ES-I3 (cell line): ENCODE results near the gene HAO2.

Experiments used
- H3K36me3 ChIP-seq: 2 replicates; pipeline ENCODE4 v1.6.1; 2013; ENCODE audit warnings: mild to moderate bottlenecking, low read length, control low read depth, moderate library complexity; ENCODE audit not compliant: insufficient read depth
- H3K4me1 ChIP-seq: 2 replicates; pipeline ENCODE4 v1.6.1; 2013; ENCODE audit warnings: mild to moderate bottlenecking, control low read depth, low read length; ENCODE audit not compliant: insufficient read depth
- H3K9ac ChIP-seq: 2 replicates; pipeline ENCODE4 v1.6.1; 2013; ENCODE audit warnings: low read depth, mild to moderate bottlenecking, low read length, moderate library complexity
- H3K9me3 ChIP-seq: 2 replicates; pipeline ENCODE4 v1.6.1; 2013; ENCODE audit warnings: mild to moderate bottlenecking, low read length, moderate library complexity; ENCODE audit not compliant: control insufficient read depth, insufficient read depth

Gene HAO2

DNA sequence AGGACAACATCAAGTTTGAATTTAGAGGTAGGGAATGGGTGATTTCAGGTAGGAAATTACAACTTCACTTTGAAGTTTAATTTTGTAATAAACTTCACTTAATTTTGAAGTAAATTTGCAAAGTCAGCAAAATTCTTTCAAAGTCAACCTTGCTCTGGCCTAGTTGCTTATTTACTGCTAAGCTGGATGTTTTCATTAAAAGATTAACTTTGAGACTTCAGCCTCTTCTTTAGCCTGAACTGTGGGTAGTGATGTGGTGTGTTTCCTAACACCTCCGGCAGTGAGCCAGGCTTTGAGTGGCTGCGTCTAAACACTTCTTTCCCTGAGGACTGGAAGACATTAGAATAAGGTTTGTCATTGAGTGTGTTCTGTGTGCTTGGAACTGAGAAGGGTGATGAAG lies at the start of gene HAO2:
Gene HAO2, plus strand, starts transcription at position 232 of the 400 bp plus-strand sequence. CDS start 12,301 bp downstream, outside the sequence.
- H3K9me3 ChIP-seq: no peaks in the 10 kb centered on the region

DNA sequence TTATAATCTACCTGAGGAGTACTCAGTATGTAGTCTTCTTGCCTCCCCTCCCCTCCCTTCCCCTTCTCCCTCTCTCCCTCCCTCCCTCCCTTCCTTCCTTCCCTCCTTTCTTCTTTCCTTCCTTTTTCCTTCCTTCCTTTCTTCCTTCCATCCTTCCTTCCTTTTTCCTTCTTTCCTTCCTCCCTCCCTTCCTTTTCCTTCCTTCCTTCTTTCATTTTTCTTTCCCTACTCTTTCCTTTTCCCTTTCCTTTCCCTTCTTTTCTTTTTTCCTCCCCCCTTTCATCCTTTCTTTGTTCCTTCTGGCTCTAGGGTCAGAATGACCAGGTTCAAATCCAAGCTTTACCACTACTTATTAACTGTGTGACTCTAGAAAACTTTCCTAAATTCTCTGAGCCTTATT lies 48.5 kb upstream of the HAO2 start:
- H3K9ac ChIP-seq: no peak overlapping the region
- peaks cover 9% of the 10 kb centered on the region for H3K4me1 ChIP-seq
- H3K9me3 ChIP-seq: no peaks in the 10 kb centered on the region
- no peaks in the 10 kb centered on the region for H3K36me3 ChIP-seq

More for the DNA sequence above, at the start of gene HAO2:
- Histone ChIP-seq H3K9ac (no peak within 1 kb of the TSS), H3K4me1 (no peaks in the 10 kb centered on the region; the same call in 1 of the 2 replicates), H3K36me3 (no peaks in the 10 kb centered on the region)

DNA sequence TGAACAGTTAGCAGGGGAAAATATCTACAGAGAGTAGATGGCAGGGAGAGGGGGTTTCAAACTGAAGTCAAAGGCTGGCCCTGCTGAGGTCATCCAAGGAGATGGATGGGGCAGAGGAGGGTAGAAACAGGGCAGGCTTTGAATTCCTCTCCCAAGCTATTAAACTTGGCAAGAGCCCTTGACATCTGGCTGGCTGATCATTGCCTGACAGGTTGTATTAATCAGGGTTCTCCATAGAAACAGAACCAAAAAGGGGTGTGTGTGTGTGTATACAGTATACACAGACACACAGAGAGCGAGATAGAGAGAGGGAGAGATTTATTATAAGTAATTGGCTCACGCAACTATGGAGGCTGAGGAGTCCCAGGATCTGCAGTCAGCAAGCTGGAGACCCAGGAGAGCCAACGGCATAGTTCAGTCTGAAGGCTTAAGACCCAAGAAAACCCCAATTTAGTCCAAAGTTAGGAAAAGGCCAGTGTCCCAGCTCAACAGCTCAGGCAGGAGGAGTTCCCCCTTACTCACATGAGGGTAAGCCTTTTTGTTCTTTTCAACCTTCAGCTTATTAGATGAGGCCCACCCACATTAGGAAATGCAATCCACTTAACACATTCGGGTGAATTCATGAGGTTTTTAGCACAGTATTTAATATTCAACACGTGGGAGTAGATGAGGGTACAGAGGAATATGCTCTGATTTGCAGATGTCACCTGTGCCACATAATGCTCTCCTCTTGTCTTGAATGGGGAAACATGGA lies 46.7 kb upstream of the HAO2 start:
- H3K4me1 ChIP-seq: peaks cover 17% of the 10 kb centered on the region; the same call in 1 of the 2 replicates
- H3K36me3 ChIP-seq: no peaks in the 10 kb centered on the region
- H3K9ac ChIP-seq: no peak overlapping the region
- no peaks in the 10 kb centered on the region for H3K9me3 ChIP-seq

DNA sequence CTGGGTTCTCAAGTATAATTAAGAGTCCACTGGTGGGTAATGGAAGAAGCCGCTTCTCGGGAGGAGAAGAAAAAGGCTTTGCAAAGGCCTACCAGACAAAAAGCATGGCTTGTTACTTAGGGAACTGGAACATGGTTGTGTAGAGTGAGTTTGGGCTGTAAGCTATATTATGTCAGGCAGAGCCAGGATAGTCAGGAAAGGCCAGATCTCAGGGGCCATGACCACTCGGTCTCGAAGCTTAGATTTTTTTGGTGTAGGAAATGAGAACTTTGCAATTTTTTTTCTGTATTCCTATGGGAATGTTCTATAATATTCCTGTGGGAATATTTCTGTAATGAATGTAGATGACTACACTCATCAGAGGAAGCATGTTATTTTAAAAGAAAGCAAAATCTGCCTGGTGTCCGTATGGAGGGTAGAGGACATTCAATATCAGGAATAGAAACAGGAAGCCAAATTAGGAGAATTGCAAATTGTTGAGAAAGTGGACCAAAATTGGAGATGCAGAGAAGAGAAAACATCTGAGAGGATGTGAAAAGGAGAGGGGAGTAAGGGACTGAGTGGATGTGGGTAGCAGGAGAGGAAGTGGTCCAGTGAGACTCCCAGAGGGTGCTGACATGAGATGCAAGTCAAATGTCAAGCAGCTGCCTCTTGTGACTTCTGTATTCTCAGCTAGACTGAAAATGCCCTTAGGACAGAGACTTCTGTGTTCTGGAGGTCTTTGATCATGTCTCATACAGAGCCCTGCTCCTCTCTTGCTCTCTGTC lies 45.2 kb upstream of the HAO2 start:
- H3K36me3 ChIP-seq: no peaks in the 10 kb centered on the region
- H3K9ac ChIP-seq: no peak overlapping the region
- H3K9me3 ChIP-seq: no peaks in the 10 kb centered on the region
- H3K4me1 ChIP-seq: peaks cover 14% of the 10 kb centered on the region; the same call in 1 of the 2 replicates

DNA sequence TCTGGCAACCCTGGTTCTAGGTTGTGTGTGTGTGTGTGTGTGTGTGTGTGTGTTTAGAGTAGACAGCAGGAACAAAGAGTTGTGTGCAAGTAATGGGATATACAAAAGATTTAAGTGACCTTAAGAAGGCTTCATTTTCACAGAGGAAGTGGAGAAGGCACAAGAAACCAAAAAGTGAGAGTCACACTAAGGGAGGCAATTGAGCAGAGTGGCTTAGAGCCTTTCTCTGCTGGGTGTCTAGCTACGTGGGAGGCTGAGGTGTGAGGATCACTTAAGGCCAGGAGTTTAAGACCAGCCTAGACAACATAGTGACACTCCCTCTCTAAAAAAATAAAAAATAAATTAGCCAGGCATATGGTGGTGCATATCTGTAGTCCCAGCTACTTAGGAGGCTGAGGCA lies 44.4 kb upstream of the HAO2 start:
- H3K9ac ChIP-seq: no peak overlapping the region
- no peaks in the 10 kb centered on the region for H3K36me3 ChIP-seq
- H3K4me1 ChIP-seq: peaks cover 15% of the 10 kb centered on the region; the same call in 1 of the 2 replicates
- no peaks in the 10 kb centered on the region for H3K9me3 ChIP-seq

DNA sequence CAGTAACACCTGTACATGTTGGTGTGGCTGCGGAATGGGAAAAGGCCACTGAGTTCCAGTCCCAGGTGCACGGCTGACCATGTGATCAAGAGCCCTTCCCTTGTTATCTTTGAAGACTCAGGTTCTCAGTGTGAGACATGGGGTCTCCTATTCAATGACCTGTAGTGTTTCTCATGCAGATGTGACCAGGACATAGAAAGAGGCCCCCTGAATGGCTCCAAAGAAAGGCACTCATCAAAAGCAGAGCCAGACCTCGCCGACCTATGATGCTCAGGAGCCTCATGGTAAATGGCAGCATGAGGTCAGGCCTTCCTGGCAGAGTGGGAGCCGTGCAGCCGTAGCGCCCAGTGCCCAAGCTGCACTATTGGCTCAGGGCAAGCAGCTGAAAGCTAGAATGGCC lies 42.3 kb upstream of the HAO2 start:
- H3K4me1 ChIP-seq: peaks cover 21% of the 10 kb centered on the region; the same call in 1 of the 2 replicates
- H3K36me3 ChIP-seq: no peaks in the 10 kb centered on the region
- peak overlapping the region; percentile 52 for H3K9ac ChIP-seq
- no peaks in the 10 kb centered on the region for H3K9me3 ChIP-seq

DNA sequence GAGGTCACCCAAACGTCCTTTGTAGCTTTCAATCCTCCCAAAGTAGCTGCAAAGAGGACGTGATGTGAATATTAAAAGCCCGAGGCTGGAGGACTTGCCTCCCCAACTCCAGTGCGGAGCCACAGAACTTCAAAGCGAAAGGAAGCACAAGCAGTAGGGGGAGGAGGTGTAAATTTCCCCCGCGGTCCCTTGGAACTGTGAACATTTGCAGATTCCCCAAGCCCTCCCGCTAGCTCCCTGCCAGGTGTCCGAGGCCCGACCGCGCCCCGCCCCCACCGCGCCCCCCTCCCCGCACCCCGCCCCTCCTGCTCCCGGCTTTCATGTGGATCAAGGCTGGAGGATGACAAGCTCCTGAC lies 41.5 kb upstream of the HAO2 start:
- no peaks in the 10 kb centered on the region for H3K36me3 ChIP-seq
- peak overlapping the region; percentile 58; the same call in 1 of the 2 replicates for H3K9ac ChIP-seq
- peaks cover 29% of the 10 kb centered on the region for H3K4me1 ChIP-seq
- no peaks in the 10 kb centered on the region for H3K9me3 ChIP-seq

DNA sequence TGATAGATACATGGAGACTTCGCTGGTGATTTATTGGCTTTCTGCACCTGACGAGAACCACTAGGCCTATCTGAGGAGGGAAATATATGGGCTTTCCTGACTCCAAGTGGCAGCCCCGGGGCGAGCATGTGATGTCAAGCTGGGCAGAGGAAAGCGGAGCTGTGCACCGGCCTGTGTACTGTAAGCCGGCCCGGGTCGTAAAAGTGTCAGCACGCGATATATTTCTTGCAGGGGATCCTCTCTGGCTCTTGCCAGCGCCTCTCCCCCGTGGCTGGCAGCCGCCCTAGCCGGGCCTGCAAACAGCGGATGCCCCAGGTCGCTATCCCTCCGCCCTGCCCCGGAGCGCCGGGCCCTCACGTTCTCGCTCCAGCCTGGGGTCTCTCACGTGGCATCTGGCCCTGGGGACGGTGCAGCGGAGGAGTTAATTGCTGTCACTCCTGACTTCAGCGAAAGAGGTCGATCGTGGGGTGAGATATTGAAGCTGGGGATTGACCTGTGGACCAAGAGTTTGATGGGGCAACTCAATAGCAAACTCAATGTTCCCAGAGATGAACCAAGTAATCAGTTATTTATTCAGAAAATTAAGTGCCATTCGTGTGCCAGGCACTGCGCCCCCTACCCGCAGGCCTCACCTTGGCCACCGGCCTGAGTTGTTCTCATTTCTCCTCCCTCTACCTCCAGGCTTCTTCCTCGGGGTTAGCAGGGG lies 41.0 kb upstream of the HAO2 start:
- Histone ChIP-seq H3K4me1 (peaks cover 34% of the 10 kb centered on the region), H3K9ac (peak overlapping the region; percentile 58), H3K9me3 (no peaks in the 10 kb centered on the region), H3K36me3 (no peaks in the 10 kb centered on the region)

DNA sequence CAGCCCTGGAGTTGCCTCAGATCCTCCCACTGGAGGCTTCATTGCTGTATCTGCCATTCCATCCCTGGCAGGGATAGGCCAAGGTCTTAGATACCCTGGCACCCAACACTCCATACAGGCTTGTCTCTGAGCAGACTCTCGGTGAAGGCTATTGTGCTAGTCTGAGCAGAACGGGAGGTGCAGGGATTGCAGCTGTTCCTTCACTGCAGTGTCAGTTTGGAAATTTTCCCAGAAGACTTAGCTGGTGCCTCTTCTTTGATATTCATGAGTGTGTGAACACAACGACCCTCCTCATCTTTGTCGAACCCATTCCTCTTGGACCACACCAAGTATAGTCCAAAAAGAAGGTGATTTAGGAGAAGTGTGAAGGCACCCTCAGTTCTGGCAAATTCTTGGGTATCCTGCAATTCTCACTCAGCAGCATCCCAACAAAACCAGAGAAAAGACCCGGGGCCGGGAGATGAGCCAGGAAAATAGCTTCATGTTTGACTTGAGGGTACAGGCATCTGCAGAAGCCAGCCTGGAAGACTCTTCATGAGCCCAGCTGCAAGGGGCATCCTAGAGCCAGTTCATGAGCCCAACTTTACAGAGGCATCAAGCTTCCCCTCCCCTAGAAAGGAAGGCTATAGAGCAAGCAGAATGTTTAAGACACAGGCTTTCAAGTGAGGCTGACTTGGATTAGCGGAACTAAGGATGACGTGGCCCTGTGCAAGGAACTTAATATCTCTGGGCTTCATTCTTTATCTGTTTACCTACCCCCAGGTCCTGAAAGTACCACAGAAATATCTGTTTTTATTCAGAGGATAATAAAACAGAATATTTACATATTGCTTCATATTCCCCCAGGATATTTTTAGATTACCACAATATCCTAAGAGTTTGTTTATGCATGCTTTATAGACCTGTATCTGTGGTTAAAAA lies 38.8 kb upstream of the HAO2 start:
- H3K9me3 ChIP-seq: no peaks in the 10 kb centered on the region
- peaks cover 41% of the 10 kb centered on the region for H3K4me1 ChIP-seq
- no peak overlapping the region for H3K9ac ChIP-seq
- H3K36me3 ChIP-seq: no peaks in the 10 kb centered on the region

DNA sequence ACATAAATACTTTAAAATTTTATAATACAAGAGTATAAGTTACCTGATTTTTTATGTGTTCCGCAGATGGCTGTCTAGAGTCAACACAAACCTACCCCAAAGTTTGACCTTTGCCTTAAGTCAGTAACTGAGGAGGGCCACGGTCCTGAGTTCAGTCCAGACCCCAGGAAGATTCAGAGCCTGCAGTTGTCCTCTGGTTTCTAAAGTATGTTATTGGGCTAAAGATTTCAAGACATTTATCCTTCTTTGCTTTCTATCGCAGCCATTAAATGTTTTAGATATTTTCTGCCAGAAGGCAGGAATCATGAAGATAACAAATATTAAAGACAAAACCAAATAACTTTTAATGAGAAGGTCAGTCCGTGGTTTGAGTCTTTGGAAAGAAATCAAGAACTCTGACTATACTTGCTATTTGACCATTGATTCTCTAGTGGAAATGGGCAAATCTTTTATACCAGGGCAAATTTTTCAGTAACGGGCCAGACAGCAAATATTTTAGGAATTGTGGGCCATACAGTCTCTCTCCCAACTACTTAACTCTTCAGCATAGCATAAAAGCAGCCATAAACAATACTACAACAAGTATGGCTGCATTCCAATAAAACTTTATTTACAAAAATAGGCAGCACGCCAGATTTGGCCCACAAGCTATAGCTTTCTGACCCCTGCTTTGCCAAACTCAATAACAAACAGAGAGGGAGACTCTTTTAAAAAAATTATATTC lies 38.0 kb upstream of the HAO2 start:
- no peak overlapping the region for H3K9ac ChIP-seq
- no peaks in the 10 kb centered on the region for H3K9me3 ChIP-seq
- H3K36me3 ChIP-seq: no peaks in the 10 kb centered on the region
- H3K4me1 ChIP-seq: peaks cover 37% of the 10 kb centered on the region

DNA sequence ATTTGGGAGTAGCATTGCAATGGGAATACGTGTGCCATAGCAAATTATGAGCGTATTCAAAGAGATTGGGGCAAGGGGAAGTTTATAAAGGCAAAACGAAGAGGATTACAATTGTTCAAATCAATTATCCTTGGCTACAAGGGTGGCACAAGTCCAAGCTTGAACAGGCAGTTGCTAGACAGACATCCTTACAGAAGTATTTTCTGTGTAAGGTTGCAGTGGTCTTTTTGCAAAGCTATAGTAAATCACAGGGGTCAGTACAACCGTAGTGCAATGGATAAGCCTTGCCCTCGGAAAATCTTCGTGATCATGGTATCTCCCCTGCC lies 37.4 kb upstream of the HAO2 start:
- H3K9me3 ChIP-seq: no peaks in the 10 kb centered on the region
- H3K36me3 ChIP-seq: no peaks in the 10 kb centered on the region
- no peak overlapping the region for H3K9ac ChIP-seq
- H3K4me1 ChIP-seq: peaks cover 36% of the 10 kb centered on the region

DNA sequence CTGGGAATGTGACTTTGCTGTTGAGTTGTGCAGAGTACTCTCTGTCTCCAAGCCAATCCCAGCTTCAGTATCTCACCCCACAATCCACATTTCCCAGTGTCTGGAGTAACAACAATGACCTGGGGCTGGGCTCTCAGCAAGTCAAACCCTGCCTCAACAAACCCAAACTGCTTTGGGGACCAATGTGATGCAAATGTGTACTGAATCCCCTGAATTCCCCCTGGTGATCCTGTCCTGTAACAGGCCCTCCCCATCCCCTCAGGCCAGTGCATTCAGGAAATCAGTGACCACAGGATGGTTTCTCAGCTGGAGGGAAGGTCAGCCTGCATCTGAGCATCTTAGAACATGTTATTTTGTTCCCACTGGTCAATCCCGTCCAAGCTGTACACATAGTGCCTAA lies 36.7 kb upstream of the HAO2 start:
- no peak overlapping the region for H3K9ac ChIP-seq
- peaks cover 29% of the 10 kb centered on the region for H3K4me1 ChIP-seq
- H3K36me3 ChIP-seq: no peaks in the 10 kb centered on the region
- H3K9me3 ChIP-seq: no peaks in the 10 kb centered on the region

DNA sequence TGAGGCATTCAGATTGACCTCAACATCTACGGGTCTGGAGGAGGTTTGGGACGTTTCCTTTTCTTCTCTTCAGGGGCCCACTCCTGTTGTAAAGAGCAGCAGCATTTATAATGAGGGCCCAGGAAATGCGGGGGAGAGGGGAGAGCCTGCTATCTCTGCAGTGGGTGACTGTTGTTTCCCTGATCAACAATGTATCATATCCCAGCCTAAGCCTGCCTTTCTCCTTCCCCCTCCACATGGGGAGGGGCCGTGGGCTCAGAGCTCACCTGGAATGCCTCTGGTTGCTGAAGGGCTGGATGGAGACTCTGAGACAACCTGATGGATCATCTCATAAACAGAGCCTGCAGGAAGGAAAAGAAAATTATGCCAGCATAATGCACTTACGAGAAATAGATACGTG lies 36.0 kb upstream of the HAO2 start:
- peaks cover 29% of the 10 kb centered on the region for H3K4me1 ChIP-seq

More for the DNA sequence above, 36.0 kb upstream of the HAO2 start:
- H3K9ac ChIP-seq: no peak overlapping the region
- no peaks in the 10 kb centered on the region for H3K9me3 ChIP-seq
- H3K36me3 ChIP-seq: no peaks in the 10 kb centered on the region
